ENCODE data around the gene GXYLT1. TPM values are rescaled to one million over a fixed set of nuclear protein-coding genes. Genes with fewer than 3 reads are reported as not detected.

GXYLT1 gene
- total and polyA plus RNA-seq, 7 donors: 0.92 to 14.3 (median 8.8) TPM

DNA sequence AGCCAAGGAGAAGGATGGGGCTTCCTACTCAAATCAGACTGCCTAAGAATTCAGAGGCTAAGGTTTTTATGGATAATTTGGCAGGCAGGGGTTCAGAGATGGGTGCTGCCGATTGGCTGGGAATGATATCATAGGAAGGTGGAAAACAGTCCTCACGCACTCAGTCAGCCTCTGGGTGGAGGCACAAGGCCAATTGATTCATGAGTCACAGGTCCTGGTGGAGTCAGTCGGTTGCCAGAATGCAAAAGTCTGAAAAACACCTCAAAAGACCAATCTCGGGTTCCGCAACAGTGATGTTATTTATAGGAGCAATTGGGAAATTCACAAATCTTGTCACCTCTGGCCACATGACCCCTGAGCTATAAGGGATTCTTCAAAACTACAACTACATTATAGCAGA, 105.5 kb downstream of the GXYLT1 start:
- WGBS, 2 donors: 82 to 88% methylated on average over 5 of the region's 5 CpGs
- no peaks in the 10 kb centered on the region for H3K27me3 ChIP-seq
- no peak overlapping the region for H3K27ac ChIP-seq
- intact Hi-C loops (cut with DNase I): no loop called here
- H3K36me3 ChIP-seq: no peaks in the 10 kb centered on the region
- DNase-seq: no peak
- no peaks in the 10 kb centered on the region for H3K4me1 ChIP-seq
- peaks cover 0 to 4% (median 0%) of the 10 kb centered on the region in 4 donors for H3K9me3 ChIP-seq
- H3K4me3 ChIP-seq: no peak overlapping the region
- TF ChIP-seq, protein P1, sequence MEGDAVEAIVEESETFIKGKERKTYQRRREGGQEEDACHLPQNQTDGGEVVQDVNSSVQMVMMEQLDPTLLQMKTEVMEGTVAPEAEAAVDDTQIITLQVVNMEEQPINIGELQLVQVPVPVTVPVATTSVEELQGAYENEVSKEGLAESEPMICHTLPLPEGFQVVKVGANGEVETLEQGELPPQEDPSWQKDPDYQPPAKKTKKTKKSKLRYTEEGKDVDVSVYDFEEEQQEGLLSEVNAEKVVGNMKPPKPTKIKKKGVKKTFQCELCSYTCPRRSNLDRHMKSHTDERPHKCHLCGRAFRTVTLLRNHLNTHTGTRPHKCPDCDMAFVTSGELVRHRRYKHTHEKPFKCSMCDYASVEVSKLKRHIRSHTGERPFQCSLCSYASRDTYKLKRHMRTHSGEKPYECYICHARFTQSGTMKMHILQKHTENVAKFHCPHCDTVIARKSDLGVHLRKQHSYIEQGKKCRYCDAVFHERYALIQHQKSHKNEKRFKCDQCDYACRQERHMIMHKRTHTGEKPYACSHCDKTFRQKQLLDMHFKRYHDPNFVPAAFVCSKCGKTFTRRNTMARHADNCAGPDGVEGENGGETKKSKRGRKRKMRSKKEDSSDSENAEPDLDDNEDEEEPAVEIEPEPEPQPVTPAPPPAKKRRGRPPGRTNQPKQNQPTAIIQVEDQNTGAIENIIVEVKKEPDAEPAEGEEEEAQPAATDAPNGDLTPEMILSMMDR (IDR thresholded peaks at IDR 0.05): no peak
- TF ChIP-seq EP300 (IDR thresholded peaks at IDR 0.05) (no peak), POLR2A (IDR thresholded peaks at IDR 0.05) (no peak), POLR2AphosphoS5 (IDR thresholded peaks at IDR 0.05) (no peak)

DNA sequence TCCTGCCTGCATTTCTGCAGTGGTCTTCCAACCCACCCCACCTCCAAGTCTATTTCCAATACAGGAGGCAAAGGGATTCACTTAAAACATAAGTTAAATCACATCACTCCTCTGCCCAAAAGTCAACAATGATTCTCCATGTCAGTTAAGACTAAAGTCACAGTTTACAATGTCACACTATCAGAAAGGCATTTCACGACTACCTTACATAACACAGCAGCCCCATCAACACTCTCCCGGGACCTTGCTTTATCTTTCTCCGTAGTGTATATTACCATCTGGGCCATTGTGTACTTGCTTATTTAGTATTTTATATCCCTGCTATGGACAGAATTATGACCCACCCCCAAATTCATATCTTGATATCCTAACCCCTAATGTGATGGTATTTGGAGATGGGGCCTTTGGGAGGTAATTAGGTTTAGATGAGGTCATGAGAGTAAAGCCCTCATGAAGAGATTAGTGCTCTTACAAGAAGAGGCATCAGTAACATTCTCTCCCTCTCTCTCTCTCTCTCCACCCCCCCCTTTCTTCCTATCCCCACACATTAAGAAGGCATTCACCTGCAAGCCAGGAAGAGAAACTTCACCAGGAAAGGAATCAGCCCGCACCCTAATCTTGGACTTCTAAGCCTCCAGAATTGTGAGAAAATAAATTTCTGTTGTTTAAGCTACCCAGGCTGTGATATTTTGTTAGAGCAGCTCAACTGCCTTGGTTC, 112.7 kb downstream of the GXYLT1 start:
- no peak for TF ChIP-seq EP300 (IDR thresholded peaks at IDR 0.05)
- TF ChIP-seq, protein P1 (IDR thresholded peaks at IDR 0.05): no peak
- no peak for TF ChIP-seq POLR2A (IDR thresholded peaks at IDR 0.05)
- no peak for TF ChIP-seq POLR2AphosphoS5 (IDR thresholded peaks at IDR 0.05)
- H3K9me3 ChIP-seq: peaks cover 0 to 4% (median 0%) of the 10 kb centered on the region in 4 donors
- H3K27ac ChIP-seq: no peak overlapping the region
- no peak for DNase-seq
- no peaks in the 10 kb centered on the region for H3K27me3 ChIP-seq
- H3K36me3 ChIP-seq: no peaks in the 10 kb centered on the region
- H3K4me3 ChIP-seq: no peak overlapping the region
- 64 to 86% methylated on average over 4 of the region's 4 CpGs for WGBS, 2 donors
- intact Hi-C loops (cut with DNase I): no loop called here
- no peaks in the 10 kb centered on the region for H3K4me1 ChIP-seq

Other genes starting within 250 kb of the GXYLT1 start
- gene YAF2, start 93.4 kb upstream of the GXYLT1 start, total RNA-seq: 10 to 100 TPM; 29.6 to 52.8 (median 43.1) TPM
- gene YAF2, start 93.4 kb upstream of the GXYLT1 start, polyA plus RNA-seq: 10 to 100 TPM in 2 of 3 donors, 1 to 10 TPM in 1; 8.6 to 12.6 (median 12.5) TPM
- 10 to 100 TPM; 34.6 to 63.1 (median 39.0) TPM for gene ZCRB1, start 181.2 kb upstream of the GXYLT1 start, total RNA-seq
- 10 to 100 TPM; 25.0 to 42.6 (median 38.1) TPM for gene ZCRB1, start 181.2 kb upstream of the GXYLT1 start, polyA plus RNA-seq
- 10 to 100 TPM; 52.3 to 66.7 (median 59.3) TPM for gene PPHLN1, start 181.3 kb upstream of the GXYLT1 start, total RNA-seq
- 10 to 100 TPM; 25.2 to 33.4 (median 27.0) TPM for gene PPHLN1, start 181.3 kb upstream of the GXYLT1 start, polyA plus RNA-seq

Data from sigmoid colon (tissue), 7 donors.